Stimulated activated CD8-positive, alpha-beta memory T cell treated with anti-CD3 and anti-CD28 coated beads, Interleukin-2, amount 100 ng/mL, for 48 hours (primary cell): ENCODE data around the gene OSBP2.

Experiments used
- DNase-seq, 2 donors: peaks; one replicate each; pipeline ENCODE4 v3.0.0-alpha.2; 2020; ENCODE audit warnings: low read depth in 2 of 2

Gene OSBP2

GRCh38 chr22:30843245-30843644 is 148.6 kb downstream of the OSBP2 start:
- no peak for DNase-seq

- no peak for DNase-seq
Measured at GRCh38 chr22:30847583-30847982, 152.9 kb downstream of the OSBP2 start.

DNA sequence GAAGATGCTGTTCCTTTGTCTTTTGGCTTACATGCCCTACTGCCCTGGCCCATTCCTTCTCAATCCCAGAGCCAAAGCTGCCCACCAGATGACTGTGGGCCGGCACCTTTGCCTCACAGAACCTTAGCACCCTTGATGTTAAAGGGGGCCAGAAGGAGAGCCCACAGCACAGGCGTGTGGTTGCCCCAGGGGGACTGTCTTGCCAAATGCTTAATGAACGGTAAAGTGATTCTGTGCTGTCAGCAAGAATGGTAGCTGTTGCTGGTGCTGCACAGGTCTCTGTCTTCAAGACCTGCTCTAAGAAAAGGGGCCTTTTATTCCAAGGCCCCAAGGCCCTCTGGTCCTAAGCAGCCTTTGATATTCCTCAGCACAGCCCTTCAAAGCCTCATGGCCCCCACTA is 160.6 kb downstream of the OSBP2 start:
- DNase-seq = no peak

GRCh38 chr22:30855677-30856518 is 161.2 kb downstream of the OSBP2 start:
- no peak for DNase-seq

DNA sequence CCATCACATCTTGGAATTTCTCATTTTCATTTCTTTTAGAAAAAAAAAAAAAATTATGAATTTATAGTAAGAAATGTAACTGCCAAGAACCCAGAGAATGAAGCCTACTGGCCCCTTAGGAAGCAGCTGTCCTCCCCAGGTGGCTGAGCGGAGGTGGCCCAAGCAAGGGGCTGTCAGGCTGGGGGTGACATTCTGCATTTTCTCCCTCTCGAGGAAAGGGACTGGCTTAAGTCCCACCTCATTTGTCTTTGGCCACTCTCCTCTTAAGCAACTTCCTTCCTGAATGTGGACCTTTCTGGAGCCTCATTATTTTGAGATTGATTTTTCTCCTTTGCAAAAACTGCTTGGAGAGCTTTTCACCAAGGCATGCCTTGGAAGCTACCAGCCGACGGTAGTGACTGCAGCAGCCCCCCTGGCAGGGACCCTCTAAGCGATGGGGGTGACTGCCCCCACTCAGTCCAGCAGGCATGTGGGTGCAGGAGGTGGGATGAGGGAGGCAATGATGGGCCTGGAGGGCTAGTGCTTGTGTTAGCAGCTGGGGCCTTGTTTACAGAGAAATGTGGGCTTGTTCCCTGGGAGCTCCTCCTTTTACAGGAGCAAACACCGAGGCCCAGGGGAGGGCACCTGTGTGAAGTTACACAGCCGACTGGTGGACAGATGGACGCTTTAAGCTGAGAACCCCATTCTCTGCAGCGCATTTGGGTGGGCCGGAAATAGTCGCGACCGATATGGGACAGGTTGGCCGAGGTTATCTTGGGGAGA is 162.2 kb downstream of the OSBP2 start:
- DNase-seq = no peak

- DNase-seq = no peak
Measured at GRCh38 chr22:30857791-30858190, 163.1 kb downstream of the OSBP2 start.

- DNase-seq = no peak
Measured at GRCh38 chr22:30858976-30859713, 164.5 kb downstream of the OSBP2 start.

GRCh38 chr22:30859714-30860095 is 165.0 kb downstream of the OSBP2 start:
- DNase-seq = no peak

DNA sequence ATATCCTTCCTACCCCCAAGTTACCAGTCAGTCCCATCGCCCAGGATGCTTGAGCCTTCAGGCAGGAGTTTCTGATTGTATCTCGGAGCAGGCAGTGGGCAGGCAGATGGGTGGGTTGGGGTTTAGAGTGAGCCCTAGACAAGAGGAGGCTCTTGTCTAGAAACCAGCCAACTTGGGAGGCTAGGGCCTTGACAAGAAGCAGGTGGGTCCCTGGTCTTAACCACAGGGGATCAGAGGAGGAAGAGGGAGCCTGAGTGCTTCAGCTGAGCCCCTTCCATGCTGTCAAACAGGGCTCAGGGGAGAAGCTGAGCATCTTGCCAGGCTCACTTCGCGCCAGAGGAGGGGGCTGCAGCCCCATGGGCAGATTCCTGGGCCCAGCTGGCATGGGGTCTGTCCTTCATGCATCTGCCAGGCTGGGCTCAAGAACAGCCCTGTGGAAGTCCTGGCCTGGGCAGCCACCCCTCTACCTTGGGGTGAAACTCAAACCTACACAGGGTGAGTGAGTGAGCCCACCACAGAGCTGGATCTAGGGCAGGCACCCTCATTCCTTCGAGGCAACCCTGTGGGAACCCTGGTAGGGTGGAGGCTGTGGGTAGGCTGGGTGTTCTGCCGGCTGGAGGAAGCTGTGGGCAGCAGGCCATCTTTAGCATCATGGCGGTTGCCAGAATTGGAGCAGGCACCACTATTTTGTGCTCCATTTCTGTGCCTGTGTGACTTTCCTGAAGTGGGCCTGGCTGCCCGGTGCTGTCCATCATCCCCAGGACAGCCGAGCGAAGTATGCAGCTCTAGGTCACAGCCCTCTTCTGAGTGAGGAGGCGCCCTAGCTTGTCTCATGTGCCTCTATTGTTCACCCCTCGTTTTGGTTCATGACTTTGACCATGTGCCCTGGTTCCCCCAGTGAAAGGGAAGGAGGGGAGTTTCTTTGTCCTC is 165.8 kb downstream of the OSBP2 start:
- no peak for DNase-seq

DNA sequence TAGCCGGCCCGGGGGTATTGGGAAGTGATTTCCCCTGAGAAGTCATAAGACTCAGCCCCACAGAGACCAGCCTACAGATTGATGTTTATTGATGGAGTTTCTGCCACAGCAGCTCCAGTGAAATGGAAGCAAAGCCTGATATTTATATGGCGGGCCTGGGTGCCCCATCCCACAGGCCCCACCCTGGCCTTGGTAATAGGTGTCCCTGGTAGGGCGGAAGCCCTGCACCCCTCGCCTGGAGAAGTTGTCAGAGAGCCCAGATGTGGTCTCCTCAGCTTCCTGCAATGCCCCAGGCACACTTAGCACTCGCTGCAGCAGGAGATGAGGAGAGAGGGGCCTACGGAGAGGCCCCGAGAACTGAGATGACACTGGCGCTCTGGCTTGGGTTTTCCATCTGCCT is 166.5 kb downstream of the OSBP2 start:
- DNase-seq = no peak

GRCh38 chr22:30861688-30862552 is 167.2 kb downstream of the OSBP2 start:
- DNase-seq = no peak

GRCh38 chr22:30863081-30863833 is 168.6 kb downstream of the OSBP2 start:
- DNase-seq = no peak

DNA sequence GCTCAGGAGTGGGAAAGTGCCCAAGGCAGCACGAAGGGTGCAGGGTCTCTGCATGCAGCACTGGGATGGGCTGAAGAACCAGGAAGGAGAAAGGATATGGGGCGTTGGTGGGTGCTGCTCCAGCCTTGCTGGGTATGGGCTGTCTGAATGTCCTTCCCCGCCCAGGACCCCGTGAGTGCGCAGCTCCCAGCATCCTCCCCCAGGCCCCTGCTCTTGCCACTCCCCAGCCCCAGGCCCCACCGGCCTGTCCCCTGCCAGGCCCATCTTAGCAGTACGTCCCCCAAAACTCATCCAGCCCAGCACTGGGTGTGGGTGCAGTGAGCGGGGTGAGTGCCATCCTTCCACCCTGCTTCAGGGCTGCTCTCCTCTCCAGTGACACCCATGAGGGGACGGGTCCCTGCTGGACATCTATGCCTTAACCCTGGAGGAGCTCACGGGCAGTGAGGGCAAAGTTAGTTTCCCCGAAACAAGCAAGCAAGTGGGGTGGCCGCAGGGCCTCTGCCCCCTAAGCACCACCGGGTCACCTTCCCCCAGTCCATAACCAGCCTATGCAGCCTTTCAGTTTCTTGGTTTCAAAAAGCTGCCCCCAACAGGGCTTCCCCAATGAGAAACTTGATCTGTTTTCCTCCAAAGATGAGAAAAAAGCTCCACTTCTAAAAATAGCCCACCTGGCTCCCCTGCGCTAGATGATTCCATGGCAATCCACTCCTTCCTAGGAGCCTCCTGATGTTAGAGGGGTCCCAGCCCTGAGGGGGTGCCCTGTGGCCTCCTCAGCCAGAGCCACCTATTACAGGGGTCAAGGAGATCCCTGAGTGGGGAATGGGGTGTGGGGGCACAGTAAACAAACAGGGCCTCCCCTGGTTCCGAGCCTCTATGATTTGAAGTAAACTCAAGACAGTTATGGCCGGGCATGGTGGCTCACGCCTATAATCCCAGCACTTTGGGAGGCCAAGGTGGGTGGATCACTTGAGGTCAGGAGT is 170.1 kb downstream of the OSBP2 start:
- no peak for DNase-seq

DNA sequence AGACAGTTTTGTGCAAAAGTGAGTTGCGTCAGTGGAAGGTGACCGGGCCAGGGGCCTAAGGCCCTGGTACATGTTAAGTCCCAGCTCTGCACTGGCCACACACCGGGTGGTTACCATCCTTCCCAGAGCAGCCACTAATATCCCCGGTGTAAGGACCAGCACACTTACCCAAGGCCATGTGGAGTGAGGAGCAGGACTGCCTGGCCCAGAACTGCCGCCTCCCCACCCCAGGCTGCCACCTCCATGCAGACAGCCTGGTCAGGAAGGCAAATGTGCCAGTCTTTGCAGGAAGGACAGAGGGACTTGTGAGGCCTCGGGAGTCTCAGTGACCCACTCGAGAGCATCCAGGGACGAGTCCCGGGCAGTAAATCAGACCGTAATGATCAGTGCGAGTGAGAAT is 171.0 kb downstream of the OSBP2 start:
- no peak for DNase-seq

DNA sequence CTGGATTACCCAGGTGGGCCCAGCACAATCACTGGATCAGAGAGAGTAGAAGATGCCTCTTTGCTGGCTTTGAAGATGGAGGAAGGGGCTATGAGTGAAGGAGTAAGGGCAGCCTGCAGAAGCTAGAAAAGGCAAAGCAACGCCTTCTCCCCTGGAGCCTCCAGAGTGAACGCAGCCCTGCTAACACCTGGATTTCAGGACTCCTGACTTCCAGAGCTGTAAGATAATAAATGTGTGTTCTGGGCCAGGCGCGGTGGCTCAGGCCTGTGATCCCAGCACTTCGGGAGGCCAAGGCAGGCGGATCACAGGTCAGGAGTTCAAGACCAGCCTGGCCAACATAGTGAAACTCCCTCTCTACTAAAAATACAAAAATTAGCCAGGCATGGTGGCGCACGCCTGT is 171.5 kb downstream of the OSBP2 start:
- no peak for DNase-seq

GRCh38 chr22:30866811-30867271 is 172.2 kb downstream of the OSBP2 start:
- DNase-seq = no peak

- DNase-seq = no peak
Measured at GRCh38 chr22:30867746-30868662, 173.3 kb downstream of the OSBP2 start.
